Measurements from ENCODE around the gene PARG.
"Not testable (repeated sequence)": the region's sequence is repeated elsewhere in the genome, so short reads cannot be mapped to it uniquely, and the experiment has no call there.

Gene PARG

GRCh38 chr10:49775014-49775413 is 166.8 kb downstream of the PARG start:
- no peak for TF ChIP-seq CTCF (IDR thresholded peaks at IDR 0.05; ENCODE audit: insufficient read depth, low read length, poor library complexity, severe bottlenecking)
- TF ChIP-seq EZH2phosphoT487 (conservative IDR thresholded peaks at IDR 0.05; ENCODE audit: low read length) = no peak
- Histone ChIP-seq H2AFZ (ENCODE audit: low read depth, low read length, severe bottlenecking) (no peak overlapping the region), H3K9me2 (replicated peaks; ENCODE audit: insufficient read depth, low read length) (no peaks in the 10 kb centered on the region), H4K20me1 (ENCODE audit: low read depth, low read length) (no peaks in the 10 kb centered on the region), H3K36me3 (ENCODE audit: low read length) (no peaks in the 10 kb centered on the region), H3K9ac (ENCODE audit: low read length) (no peak overlapping the region), H3K4me3 (ENCODE audit: insufficient read depth, low read length, poor library complexity, severe bottlenecking) (no peak overlapping the region), H3K27me3 (ENCODE audit: low read length) (no peaks in the 10 kb centered on the region), H3K4me2 (ENCODE audit: low read depth, low read length, poor library complexity, severe bottlenecking) (no peak overlapping the region), H3K27ac (ENCODE audit: low read depth, low read length) (no peak overlapping the region), H3K79me2 (ENCODE audit: insufficient read depth, low read length) (no peaks in the 10 kb centered on the region), H3F3A (ENCODE audit: insufficient read depth) (no peaks in the 10 kb centered on the region), H3K9me3 (ENCODE audit: insufficient read depth, low read length) (no peaks in the 10 kb centered on the region)

GRCh38 chr10:49772944-49773343 is 168.9 kb downstream of the PARG start:
- not testable (repeated sequence) for H4K20me1 ChIP-seq (ENCODE audit: low read depth, low read length); H3K9me3 ChIP-seq (ENCODE audit: insufficient read depth, low read length); H3K9me2 ChIP-seq (replicated peaks; ENCODE audit: insufficient read depth, low read length); H3K4me2 ChIP-seq (ENCODE audit: low read depth, low read length, poor library complexity, severe bottlenecking); H3F3A ChIP-seq (ENCODE audit: insufficient read depth); H3K4me3 ChIP-seq (ENCODE audit: insufficient read depth, low read length, poor library complexity, severe bottlenecking); H2AFZ ChIP-seq (ENCODE audit: low read depth, low read length, severe bottlenecking); H3K27ac ChIP-seq (ENCODE audit: low read depth, low read length); H3K36me3 ChIP-seq (ENCODE audit: low read length); H3K9ac ChIP-seq (ENCODE audit: low read length); H3K79me2 ChIP-seq (ENCODE audit: insufficient read depth, low read length); H3K27me3 ChIP-seq (ENCODE audit: low read length)

GRCh38 chr10:49771046-49771445 is 170.8 kb downstream of the PARG start:
- not testable (repeated sequence) for H3K4me3 ChIP-seq (ENCODE audit: insufficient read depth, low read length, poor library complexity, severe bottlenecking); H3K27ac ChIP-seq (ENCODE audit: low read depth, low read length); H2AFZ ChIP-seq (ENCODE audit: low read depth, low read length, severe bottlenecking); H4K20me1 ChIP-seq (ENCODE audit: low read depth, low read length); H3K9me2 ChIP-seq (replicated peaks; ENCODE audit: insufficient read depth, low read length); H3K4me2 ChIP-seq (ENCODE audit: low read depth, low read length, poor library complexity, severe bottlenecking); H3K27me3 ChIP-seq (ENCODE audit: low read length); H3F3A ChIP-seq (ENCODE audit: insufficient read depth); H3K9me3 ChIP-seq (ENCODE audit: insufficient read depth, low read length); H3K9ac ChIP-seq (ENCODE audit: low read length); H3K36me3 ChIP-seq (ENCODE audit: low read length); H3K79me2 ChIP-seq (ENCODE audit: insufficient read depth, low read length)

- Histone ChIP-seq H3K79me2 (ENCODE audit: insufficient read depth, low read length) (no peaks in the 10 kb centered on the region), H2AFZ (ENCODE audit: low read depth, low read length, severe bottlenecking) (no peak overlapping the region), H3K27ac (ENCODE audit: low read depth, low read length) (no peak overlapping the region), H3K9ac (ENCODE audit: low read length) (no peak overlapping the region), H3K9me3 (ENCODE audit: insufficient read depth, low read length) (no peaks in the 10 kb centered on the region), H3K4me2 (ENCODE audit: low read depth, low read length, poor library complexity, severe bottlenecking) (no peak overlapping the region), H3K27me3 (ENCODE audit: low read length) (no peaks in the 10 kb centered on the region), H3K4me3 (ENCODE audit: insufficient read depth, low read length, poor library complexity, severe bottlenecking) (no peak overlapping the region), H3K9me2 (replicated peaks; ENCODE audit: insufficient read depth, low read length) (no peaks in the 10 kb centered on the region), H3F3A (ENCODE audit: insufficient read depth) (no peaks in the 10 kb centered on the region), H3K36me3 (ENCODE audit: low read length) (no peaks in the 10 kb centered on the region), H4K20me1 (ENCODE audit: low read depth, low read length) (no peaks in the 10 kb centered on the region)
- no peak for TF ChIP-seq CTCF (IDR thresholded peaks at IDR 0.05; ENCODE audit: insufficient read depth, low read length, poor library complexity, severe bottlenecking)
- TF ChIP-seq EZH2phosphoT487 (conservative IDR thresholded peaks at IDR 0.05; ENCODE audit: low read length) = no peak
Measured at GRCh38 chr10:49769692-49770091, 172.1 kb downstream of the PARG start.
